HG02840 (cell line): Measurements from ENCODE around the gene IGFBP1.

Experiments used
- ATAC-seq: cut with Tn5 transposase; IDR thresholded peaks from one replicate; pipeline ENCODE4 v1.9.1; 2021; ENCODE audit warnings: mild to moderate bottlenecking, moderate library complexity, moderate number of reproducible peaks; ENCODE audit not compliant: unreplicated experiment, low FRiP score

Gene IGFBP1

GRCh38 chr7:45878457-45879144 is 9.7 kb upstream of the IGFBP1 start:
- ATAC-seq = no peak

- no peak for ATAC-seq
These were observed 7.8 kb upstream of the IGFBP1 start for GRCh38 chr7:45880433-45880860.

- no peak for ATAC-seq
These were observed 7.0 kb upstream of the IGFBP1 start for GRCh38 chr7:45881280-45881758.

- no peak for ATAC-seq
These were observed 6.4 kb upstream of the IGFBP1 start for GRCh38 chr7:45881759-45882464.

GRCh38 chr7:45882465-45882810 is 5.8 kb upstream of the IGFBP1 start:
- no peak for ATAC-seq

- no peak for ATAC-seq
These were observed 4.2 kb upstream of the IGFBP1 start for GRCh38 chr7:45884136-45884535.

- ATAC-seq = no peak
These were observed 2.9 kb upstream of the IGFBP1 start for GRCh38 chr7:45885264-45885882.

- ATAC-seq = no peak
These were observed 1.2 kb upstream of the IGFBP1 start for GRCh38 chr7:45886931-45887667.

- ATAC-seq = no peak
These were observed 692 bp downstream of the IGFBP1 start for GRCh38 chr7:45888993-45889366.

GRCh38 chr7:45889367-45890067 is 1.2 kb downstream of the IGFBP1 start:
- no peak for ATAC-seq

GRCh38 chr7:45890125-45890901 is 2.0 kb downstream of the IGFBP1 start:
- no peak for ATAC-seq

- ATAC-seq = no peak
These were observed 2.7 kb downstream of the IGFBP1 start for GRCh38 chr7:45890902-45891461.

GRCh38 chr7:45891462-45892402 is 3.4 kb downstream of the IGFBP1 start:
- no peak for ATAC-seq

- no peak for ATAC-seq
These were observed 4.2 kb downstream of the IGFBP1 start for GRCh38 chr7:45892407-45893035.

GRCh38 chr7:45893374-45893995 is 5.2 kb downstream of the IGFBP1 start:
- no peak for ATAC-seq

GRCh38 chr7:45893996-45894664 is 5.8 kb downstream of the IGFBP1 start:
- ATAC-seq = no peak

- no peak for ATAC-seq
These were observed 6.4 kb downstream of the IGFBP1 start for GRCh38 chr7:45894665-45895062.
